GM18867 (cell line): ENCODE measurements around the gene SMC3.
"Not testable (repeated sequence)": the region's sequence is repeated elsewhere in the genome, so short reads cannot be mapped to it uniquely, and the experiment has no call there.

Source experiments
- ATAC-seq: cut with Tn5 transposase; IDR thresholded peaks from one replicate; pipeline ENCODE4 v1.9.1; 2021; ENCODE audit warnings: mild to moderate bottlenecking, moderate library complexity; ENCODE audit not compliant: unreplicated experiment

Gene SMC3

GRCh38 chr10:110619514-110620397, 52.3 kb downstream of the SMC3 start:
- no peak for ATAC-seq

- no peak for ATAC-seq
These were observed 52.9 kb downstream of the SMC3 start for GRCh38 chr10:110620398-110620719.

GRCh38 chr10:110623316-110623715, 55.8 kb downstream of the SMC3 start:
- not testable (repeated sequence) for ATAC-seq

GRCh38 chr10:110625356-110625894, 57.9 kb downstream of the SMC3 start:
- ATAC-seq: no peak

GRCh38 chr10:110625951-110626855, 58.7 kb downstream of the SMC3 start:
- no peak for ATAC-seq

GRCh38 chr10:110628161-110628560, 60.7 kb downstream of the SMC3 start:
- no peak for ATAC-seq

- no peak for ATAC-seq
These were observed 62.2 kb downstream of the SMC3 start for GRCh38 chr10:110629680-110630191.

GRCh38 chr10:110631934-110632333, 64.4 kb downstream of the SMC3 start:
- ATAC-seq: no peak

GRCh38 chr10:110632591-110633215, 65.2 kb downstream of the SMC3 start:
- no peak for ATAC-seq

GRCh38 chr10:110634527-110635209, 67.2 kb downstream of the SMC3 start:
- no peak for ATAC-seq

GRCh38 chr10:110636572-110636931, 69.1 kb downstream of the SMC3 start:
- no peak for ATAC-seq

GRCh38 chr10:110636932-110637557, 69.5 kb downstream of the SMC3 start:
- no peak for ATAC-seq

GRCh38 chr10:110637558-110638053, 70.1 kb downstream of the SMC3 start:
- ATAC-seq: no peak

- no peak for ATAC-seq
These were observed 70.8 kb downstream of the SMC3 start for GRCh38 chr10:110638319-110638718.

GRCh38 chr10:110639046-110639445, 71.6 kb downstream of the SMC3 start:
- not testable (repeated sequence) for ATAC-seq

GRCh38 chr10:110639858-110640257, 72.4 kb downstream of the SMC3 start:
- not testable (repeated sequence) for ATAC-seq

- ATAC-seq: no peak
These were observed 73.8 kb downstream of the SMC3 start for GRCh38 chr10:110641256-110641655.

- ATAC-seq: no peak
These were observed 74.9 kb downstream of the SMC3 start for GRCh38 chr10:110642204-110643034.
